Nephron (organoid): ENCODE measurements around the gene CDH13.

Source experiments
- H3K27ac Mint-ChIP-seq, 3 experiments: 2 replicates each; pipeline ENCODE4 v1.8.0; 2020; ENCODE audit warnings: mixed read lengths in 3 of 3, mild to moderate bottlenecking in 2 of 3, moderate library complexity in 1 of 3
- H3K27me3 Mint-ChIP-seq: 2 replicates; pipeline ENCODE4 v1.8.0; 2021; ENCODE audit warnings: low read depth, mild to moderate bottlenecking, moderate library complexity, mixed read lengths
- H3K36me3 Mint-ChIP-seq: 2 replicates; pipeline ENCODE4 v1.8.0; 2020; ENCODE audit warnings: low read depth, mixed read lengths
- H3K4me1 Mint-ChIP-seq: 2 replicates; pipeline ENCODE4 v1.8.0; 2020; ENCODE audit warnings: mixed read lengths
- H3K4me3 Mint-ChIP-seq, 3 experiments: 2 replicates each; pipeline ENCODE4 v1.8.0; 2020; ENCODE audit warnings: mild to moderate bottlenecking in 3 of 3, mixed read lengths in 3 of 3, moderate library complexity in 2 of 3
- H3K9me3 Mint-ChIP-seq: 2 replicates; pipeline ENCODE4 v1.8.0; 2020; ENCODE audit warnings: mixed read lengths
- TF ChIP-seq, protein P1 (sequence below), 3 experiments: fragments of 200-600 bp; sonication (generic); IDR thresholded peaks; one replicate each; pipeline ENCODE4 v1.5.0; 2021; ENCODE audit warnings: antibody characterized with exemption in 3 of 3; ENCODE audit not compliant: unreplicated experiment in 3 of 3

The CDH13 gene

GRCh38 chr16:82703871-82704768, 77.4 kb downstream of the CDH13 start:
- Mint-ChIP-seq H3K27ac (no peak overlapping the region), H3K4me1 (peaks cover 13% of the 10 kb centered on the region), H3K27me3 (peaks cover 16% of the 10 kb centered on the region), H3K9me3 (no peaks in the 10 kb centered on the region), H3K4me3 (no peak overlapping the region), H3K36me3 (no peaks in the 10 kb centered on the region)
- TF ChIP-seq, protein P1, sequence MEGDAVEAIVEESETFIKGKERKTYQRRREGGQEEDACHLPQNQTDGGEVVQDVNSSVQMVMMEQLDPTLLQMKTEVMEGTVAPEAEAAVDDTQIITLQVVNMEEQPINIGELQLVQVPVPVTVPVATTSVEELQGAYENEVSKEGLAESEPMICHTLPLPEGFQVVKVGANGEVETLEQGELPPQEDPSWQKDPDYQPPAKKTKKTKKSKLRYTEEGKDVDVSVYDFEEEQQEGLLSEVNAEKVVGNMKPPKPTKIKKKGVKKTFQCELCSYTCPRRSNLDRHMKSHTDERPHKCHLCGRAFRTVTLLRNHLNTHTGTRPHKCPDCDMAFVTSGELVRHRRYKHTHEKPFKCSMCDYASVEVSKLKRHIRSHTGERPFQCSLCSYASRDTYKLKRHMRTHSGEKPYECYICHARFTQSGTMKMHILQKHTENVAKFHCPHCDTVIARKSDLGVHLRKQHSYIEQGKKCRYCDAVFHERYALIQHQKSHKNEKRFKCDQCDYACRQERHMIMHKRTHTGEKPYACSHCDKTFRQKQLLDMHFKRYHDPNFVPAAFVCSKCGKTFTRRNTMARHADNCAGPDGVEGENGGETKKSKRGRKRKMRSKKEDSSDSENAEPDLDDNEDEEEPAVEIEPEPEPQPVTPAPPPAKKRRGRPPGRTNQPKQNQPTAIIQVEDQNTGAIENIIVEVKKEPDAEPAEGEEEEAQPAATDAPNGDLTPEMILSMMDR (IDR thresholded peaks at IDR 0.05; ENCODE audit: unreplicated experiment in 3 of 3) = no peak

DNA sequence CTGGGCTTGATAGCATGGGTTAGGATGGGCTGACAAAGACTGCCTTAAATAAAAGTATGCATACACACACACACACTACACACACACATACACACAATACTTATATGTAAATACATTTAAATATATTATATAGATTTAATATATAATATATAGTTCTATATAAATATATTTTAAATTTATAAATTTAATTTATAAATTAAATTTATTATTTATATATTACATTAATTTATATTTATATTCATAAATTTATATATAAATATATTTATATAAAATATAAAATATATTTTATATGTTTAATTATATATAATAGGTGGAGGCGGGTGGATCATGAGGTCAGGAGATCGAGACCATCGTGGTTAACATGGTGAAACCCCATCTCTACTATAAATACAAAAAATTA, 83.2 kb downstream of the CDH13 start:
- Mint-ChIP-seq H3K4me1 (no peaks in the 10 kb centered on the region), H3K9me3 (no peaks in the 10 kb centered on the region)
- TF ChIP-seq, protein P1 (IDR thresholded peaks at IDR 0.05; ENCODE audit: unreplicated experiment in 3 of 3) = no peak

GRCh38 chr16:82713778-82714177, 87.0 kb downstream of the CDH13 start:
- H3K4me1 Mint-ChIP-seq = no peaks in the 10 kb centered on the region
- TF ChIP-seq, protein P1 (IDR thresholded peaks at IDR 0.05; ENCODE audit: unreplicated experiment in 3 of 3) = no peak
- H3K27ac Mint-ChIP-seq = no peak overlapping the region
- peaks cover 8% of the 10 kb centered on the region for H3K27me3 Mint-ChIP-seq
- H3K36me3 Mint-ChIP-seq = peaks cover 4% of the 10 kb centered on the region
- no peak overlapping the region for H3K4me3 Mint-ChIP-seq
- H3K9me3 Mint-ChIP-seq = no peaks in the 10 kb centered on the region

More for the DNA sequence above, 83.2 kb downstream of the CDH13 start:
- Mint-ChIP-seq H3K36me3 (no peaks in the 10 kb centered on the region), H3K4me3 (no peak overlapping the region), H3K27me3 (peaks cover 8% of the 10 kb centered on the region), H3K27ac (no peak overlapping the region)

DNA sequence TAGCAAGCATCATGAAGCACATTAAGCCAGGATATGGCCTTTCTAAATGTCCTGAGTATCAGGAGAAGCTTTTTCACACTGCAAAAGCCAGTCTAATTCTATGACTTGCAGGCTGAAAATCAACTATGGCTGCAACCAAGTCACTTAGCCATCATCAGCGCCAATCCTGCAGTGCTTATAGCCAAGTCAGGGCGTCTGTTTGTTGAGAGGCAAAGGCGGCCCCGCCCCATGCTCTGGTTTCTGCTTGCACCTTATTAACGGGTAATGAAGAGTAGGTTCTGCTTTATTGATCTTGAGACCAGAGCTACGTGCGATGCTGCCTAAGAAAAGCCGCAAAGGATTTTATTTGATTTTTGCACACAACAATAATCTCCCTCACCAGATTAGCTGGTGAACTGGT, 88.4 kb downstream of the CDH13 start:
- Mint-ChIP-seq H3K4me3 (no peak overlapping the region), H3K9me3 (no peaks in the 10 kb centered on the region), H3K27ac (no peak overlapping the region), H3K4me1 (no peaks in the 10 kb centered on the region), H3K36me3 (peaks cover 4% of the 10 kb centered on the region), H3K27me3 (peaks cover 7% of the 10 kb centered on the region)
- TF ChIP-seq, protein P1 (IDR thresholded peaks at IDR 0.05; ENCODE audit: unreplicated experiment in 3 of 3) = no peak

- TF ChIP-seq, protein P1 (IDR thresholded peaks at IDR 0.05; ENCODE audit: unreplicated experiment in 3 of 3) = no peak
- H3K27me3 Mint-ChIP-seq = peaks cover 7% of the 10 kb centered on the region
- H3K9me3 Mint-ChIP-seq = no peaks in the 10 kb centered on the region
- no peak overlapping the region for H3K27ac Mint-ChIP-seq
- peaks cover 4% of the 10 kb centered on the region for H3K36me3 Mint-ChIP-seq
- no peaks in the 10 kb centered on the region for H3K4me1 Mint-ChIP-seq
- H3K4me3 Mint-ChIP-seq = no peak overlapping the region
Observed at GRCh38 chr16:82715833-82716232, 89.1 kb downstream of the CDH13 start.
